ENCODE data around the gene NPRL2. TPM values are rescaled to one million over a fixed set of nuclear protein-coding genes. Genes with fewer than 3 reads are reported as not detected.

NPRL2 gene
- total and polyA plus RNA-seq, 2 donors (not counting 1 experiment from before 2014, with no cell fraction given), result 21.4 to 27.2 TPM

DNA sequence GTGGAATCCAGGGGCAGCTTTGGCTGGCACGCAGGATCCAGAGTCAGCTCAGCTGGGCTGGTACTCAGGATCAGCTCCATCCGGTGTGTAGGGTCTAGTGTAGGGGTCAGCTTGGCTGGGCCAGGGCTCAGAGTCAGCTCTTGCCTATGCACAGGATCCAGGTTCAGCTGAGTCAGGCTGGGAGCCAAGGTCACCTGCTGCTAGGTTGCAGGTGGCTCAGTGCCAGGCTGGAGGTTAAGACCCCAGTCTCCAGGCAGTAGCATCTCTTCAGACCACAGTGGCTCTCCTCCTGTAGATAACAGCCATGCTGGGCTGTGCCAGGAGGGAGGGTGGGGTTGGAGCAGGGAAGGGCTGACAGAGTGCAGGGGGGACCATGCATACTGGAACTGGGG lies 53.2 kb downstream of the NPRL2 start:
- H3K36me3 ChIP-seq (ENCODE audit: control insufficient read depth, insufficient read depth, low read length), result peaks cover 2% of the 10 kb centered on the region
- H3K79me2 ChIP-seq (ENCODE audit: control insufficient read depth, insufficient read depth, low read length), result no peaks in the 10 kb centered on the region
- H3K27me3 ChIP-seq (ENCODE audit: control insufficient read depth, insufficient read depth, low read length), result no peaks in the 10 kb centered on the region
- no peak overlapping the region for H3K27ac ChIP-seq (ENCODE audit: insufficient read depth, low read length)
- DNase-seq (ENCODE audit: low read depth in 2 of 2), result no peak
- TF ChIP-seq, protein P1, sequence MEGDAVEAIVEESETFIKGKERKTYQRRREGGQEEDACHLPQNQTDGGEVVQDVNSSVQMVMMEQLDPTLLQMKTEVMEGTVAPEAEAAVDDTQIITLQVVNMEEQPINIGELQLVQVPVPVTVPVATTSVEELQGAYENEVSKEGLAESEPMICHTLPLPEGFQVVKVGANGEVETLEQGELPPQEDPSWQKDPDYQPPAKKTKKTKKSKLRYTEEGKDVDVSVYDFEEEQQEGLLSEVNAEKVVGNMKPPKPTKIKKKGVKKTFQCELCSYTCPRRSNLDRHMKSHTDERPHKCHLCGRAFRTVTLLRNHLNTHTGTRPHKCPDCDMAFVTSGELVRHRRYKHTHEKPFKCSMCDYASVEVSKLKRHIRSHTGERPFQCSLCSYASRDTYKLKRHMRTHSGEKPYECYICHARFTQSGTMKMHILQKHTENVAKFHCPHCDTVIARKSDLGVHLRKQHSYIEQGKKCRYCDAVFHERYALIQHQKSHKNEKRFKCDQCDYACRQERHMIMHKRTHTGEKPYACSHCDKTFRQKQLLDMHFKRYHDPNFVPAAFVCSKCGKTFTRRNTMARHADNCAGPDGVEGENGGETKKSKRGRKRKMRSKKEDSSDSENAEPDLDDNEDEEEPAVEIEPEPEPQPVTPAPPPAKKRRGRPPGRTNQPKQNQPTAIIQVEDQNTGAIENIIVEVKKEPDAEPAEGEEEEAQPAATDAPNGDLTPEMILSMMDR (conservative IDR thresholded peaks at IDR 0.05 in 1 of 2, IDR thresholded peaks at IDR 0.05 in 1 of 2; ENCODE audit: low read depth in 1 of 2, low read length in 2 of 2), result no peak
- TF ChIP-seq EZH2 (IDR thresholded peaks at IDR 0.05; ENCODE audit: low read length, missing control alignments), result no peak
- H3K4me2 ChIP-seq (ENCODE audit: extremely low read depth, insufficient read depth, low read length), result no peak overlapping the region
- no peaks in the 10 kb centered on the region for H4K20me1 ChIP-seq (ENCODE audit: control insufficient read depth, extremely low read depth, insufficient read depth, low read length)
- no peak overlapping the region for H2AFZ ChIP-seq (ENCODE audit: low read length)
- no peak overlapping the region for H3K9ac ChIP-seq (ENCODE audit: insufficient read depth, low read length)
- no peaks in the 10 kb centered on the region for H3K9me3 ChIP-seq (ENCODE audit: control insufficient read depth, insufficient read depth, low read depth, low read length)
- peaks cover 20% of the 10 kb centered on the region for H3K4me1 ChIP-seq (ENCODE audit: control insufficient read depth, extremely low read depth, insufficient read depth, low read length)
- H3K4me3 ChIP-seq (replicated peaks in 1 of 4; ENCODE audit: control extremely low read depth in 1 of 4, insufficient read depth in 1 of 4, low read depth in 3 of 4, low read length in 4 of 4), result no peak overlapping the region

Other genes starting within 250 kb of the NPRL2 start
- gene SEMA3F, start 195.5 kb downstream of the NPRL2 start, total RNA-seq, result 9.7 and 10.3 TPM in 2 replicates
- 5.1 and 21.2 TPM in 2 replicates for gene SEMA3F, start 195.5 kb downstream of the NPRL2 start, polyA plus RNA-seq
- not detected in 2 replicates for gene GNAT1, start 159.2 kb downstream of the NPRL2 start, total RNA-seq
- gene GNAT1, start 159.2 kb downstream of the NPRL2 start, polyA plus RNA-seq, result not detected in 2 replicates
- gene SLC38A3, start 145.5 kb downstream of the NPRL2 start, total RNA-seq, result not detected in 2 replicates
- gene SLC38A3, start 145.5 kb downstream of the NPRL2 start, polyA plus RNA-seq, result 0.02 TPM in 1 of 2 replicates, not detected in the other
- 124 and 238 TPM in 2 replicates for gene GNAI2, start 114.6 kb downstream of the NPRL2 start, total RNA-seq
- gene GNAI2, start 114.6 kb downstream of the NPRL2 start, polyA plus RNA-seq, result 704 and 828 TPM in 2 replicates
- gene SEMA3B, start 81.6 kb downstream of the NPRL2 start, total RNA-seq, result 51.6 and 85.2 TPM in 2 replicates
- 17.6 and 23.5 TPM in 2 replicates for gene SEMA3B, start 81.6 kb downstream of the NPRL2 start, polyA plus RNA-seq
- not detected in 2 replicates for gene LSMEM2, start 71.7 kb downstream of the NPRL2 start, total RNA-seq
- gene LSMEM2, start 71.7 kb downstream of the NPRL2 start, polyA plus RNA-seq, result not detected in 2 replicates
- 51.0 and 56.0 TPM in 2 replicates for gene IFRD2, start 58.3 kb downstream of the NPRL2 start, total RNA-seq
- 28.1 and 44.0 TPM in 2 replicates for gene IFRD2, start 58.3 kb downstream of the NPRL2 start, polyA plus RNA-seq
- 5.6 and 7.4 TPM in 2 replicates for gene HYAL3, start 51.4 kb downstream of the NPRL2 start, total RNA-seq
- gene HYAL3, start 51.4 kb downstream of the NPRL2 start, polyA plus RNA-seq, result 3.0 and 3.2 TPM in 2 replicates
- 2.1 and 3.8 TPM in 2 replicates for gene NAA80, start 51.4 kb downstream of the NPRL2 start, total RNA-seq
- gene NAA80, start 51.4 kb downstream of the NPRL2 start, polyA plus RNA-seq, result 3.1 and 4.3 TPM in 2 replicates
- 1.3 and 1.8 TPM in 2 replicates for gene HYAL1, start 47.2 kb downstream of the NPRL2 start, total RNA-seq
- 1.8 and 2.5 TPM in 2 replicates for gene HYAL1, start 47.2 kb downstream of the NPRL2 start, polyA plus RNA-seq
- 50.6 and 52.5 TPM in 2 replicates for gene HYAL2, start 28.0 kb downstream of the NPRL2 start, total RNA-seq
- gene HYAL2, start 28.0 kb downstream of the NPRL2 start, polyA plus RNA-seq, result 35.1 and 36.9 TPM in 2 replicates
- gene TUSC2, start 22.6 kb downstream of the NPRL2 start, total RNA-seq, result 13.4 and 14.6 TPM in 2 replicates
- gene TUSC2, start 22.6 kb downstream of the NPRL2 start, polyA plus RNA-seq, result 15.3 and 19.2 TPM in 2 replicates
- gene RASSF1, start 9.9 kb downstream of the NPRL2 start, total RNA-seq, result 24.1 and 32.4 TPM in 2 replicates
- gene RASSF1, start 9.9 kb downstream of the NPRL2 start, polyA plus RNA-seq, result 33.3 and 41.7 TPM in 2 replicates
- gene ZMYND10, start 5.0 kb downstream of the NPRL2 start, total RNA-seq, result 0.26 and 0.83 TPM in 2 replicates
- 0.32 and 0.93 TPM in 2 replicates for gene ZMYND10, start 5.0 kb downstream of the NPRL2 start, polyA plus RNA-seq
- gene CYB561D2, start 87 bp upstream of the NPRL2 start, total RNA-seq, result 24.1 and 28.6 TPM in 2 replicates
- 16.4 and 16.7 TPM in 2 replicates for gene CYB561D2, start 87 bp upstream of the NPRL2 start, polyA plus RNA-seq
- gene TMEM115, start 8.7 kb upstream of the NPRL2 start, total RNA-seq, result 39.3 and 44.8 TPM in 2 replicates
- 28.2 and 28.9 TPM in 2 replicates for gene TMEM115, start 8.7 kb upstream of the NPRL2 start, polyA plus RNA-seq
- under 0.01 TPM in 1 of 2 replicates, not detected in the other for gene CACNA2D2, start 152.9 kb upstream of the NPRL2 start, total RNA-seq
- 0.02 and 0.06 TPM in 2 replicates for gene CACNA2D2, start 152.9 kb upstream of the NPRL2 start, polyA plus RNA-seq
- gene C3orf18, start 217.0 kb upstream of the NPRL2 start, total RNA-seq, result 14.1 and 25.8 TPM in 2 replicates
- 8.7 and 9.4 TPM in 2 replicates for gene C3orf18, start 217.0 kb upstream of the NPRL2 start, polyA plus RNA-seq
- 8.2 and 12.7 TPM in 2 replicates for gene HEMK1, start 218.7 kb upstream of the NPRL2 start, total RNA-seq
- gene HEMK1, start 218.7 kb upstream of the NPRL2 start, polyA plus RNA-seq, result 6.1 and 8.4 TPM in 2 replicates